ENCODE data around the gene TBC1D5. TPM values are rescaled to one million over a fixed set of nuclear protein-coding genes. Genes with fewer than 3 reads are reported as not detected.

TBC1D5 gene
- total and polyA plus RNA-seq, 2 of the 4 experiments (the other 2 are of a cell fraction): 16.4 to 57.0 TPM

- intact Hi-C loops (cut with micrococcal nuclease): no loop called here
- ChIA-PET CTCF (interaction anchor here (1.2 kb wide), 1 partner anchor 11 kb away, joined by 3 read pairs; no protein-coding TSS in a partner anchor), POLR2A (ENCODE audit: unreplicated experiment) (no interaction called here)
- Histone ChIP-seq H4K5ac (ENCODE audit: low read depth, low read length) (no peak overlapping the region), H2AFZ (replicated peaks; ENCODE audit: low read length, poor library complexity) (no peak overlapping the region), H3K23ac (ENCODE audit: low read depth, low read length) (no peak overlapping the region), H3K9me3 (ENCODE audit: control insufficient read depth, insufficient read depth, low read length) (no peaks in the 10 kb centered on the region), H3K27ac (ENCODE audit: insufficient read depth, low read length) (no peak overlapping the region), H2BK20ac (ENCODE audit: low read depth, low read length) (no peak overlapping the region), H3K9me1 (ENCODE audit: insufficient read depth, low read length) (no peaks in the 10 kb centered on the region), H3K4ac (ENCODE audit: low read depth, low read length) (no peak overlapping the region), H3K56ac (ENCODE audit: extremely low read depth, insufficient read depth, low read length) (no peak overlapping the region), H3K4me1 (ENCODE audit: control insufficient read depth, insufficient read depth, low read length) (peaks cover 4% of the 10 kb centered on the region), H3K79me1 (ENCODE audit: low read depth in 1 of 2, low read length in 2 of 2) (peaks cover 2 to 12% of the 10 kb centered on the region in 2 experiments; a peak in 2 of 4 replicates), H2AK9ac (replicated peaks; ENCODE audit: low read depth, low read length, poor library complexity) (no peak overlapping the region), H3K4me2 (ENCODE audit: low read depth, low read length) (no peak overlapping the region), H2BK5ac (ENCODE audit: low read depth, low read length, poor library complexity, severe bottlenecking) (no peak overlapping the region), H2AK5ac (ENCODE audit: low read depth, low read length) (no peak overlapping the region), H3K18ac (ENCODE audit: low read depth, low read length) (no peak overlapping the region), H3K4me3 (ENCODE audit: insufficient read depth, low read depth, low read length) (no peak overlapping the region), H2BK120ac (ENCODE audit: low read depth, low read length) (no peak overlapping the region), H4K91ac (ENCODE audit: insufficient read depth, low read depth, low read length) (no peak overlapping the region), H3K9ac (ENCODE audit: low read depth, low read length) (no peak overlapping the region), H4K8ac (ENCODE audit: low read depth in 2 of 2, low read length in 2 of 2) (no peak overlapping the region), H3K36me3 (ENCODE audit: control insufficient read depth, insufficient read depth, low read length) (no peaks in the 10 kb centered on the region), H2BK15ac (ENCODE audit: low read depth, low read length) (no peak overlapping the region), H3K14ac (replicated peaks; ENCODE audit: low read depth, low read length) (no peak overlapping the region), H3K27me3 (ENCODE audit: control insufficient read depth, insufficient read depth, low read length) (no peaks in the 10 kb centered on the region), H4K20me1 (ENCODE audit: insufficient read depth, low read length) (no peaks in the 10 kb centered on the region)
- WGBS, 2 experiments (ENCODE audit: extremely low coverage in 2 of 2, insufficient read length in 1 of 2): no CpG with 5 or more reads among the region's 2 CpGs
- dilution Hi-C loops (cut with HindIII; ENCODE audit: low sequenced_read_pairs, unreplicated experiment): no loop called here
- ATAC-seq (ENCODE audit: low read depth): no peak
- in situ Hi-C loops (cut with MboI; ENCODE audit: low sequenced_read_pairs): loop anchor here (25.0 kb wide), 1 partner anchor 478 kb away; no protein-coding TSS in a partner anchor
- no peak for TF ChIP-seq RCOR1 (IDR thresholded peaks at IDR 0.05; ENCODE audit: insufficient replicate concordance, low read length)
- TF ChIP-seq MXI1 (IDR thresholded peaks at IDR 0.05; ENCODE audit: borderline replicate concordance, low read depth, low read length): no peak
- no peak for TF ChIP-seq ELK1 (IDR thresholded peaks at IDR 0.05; ENCODE audit: borderline replicate concordance, low read depth, low read length)
- no peak for TF ChIP-seq POLR2A (IDR thresholded peaks at IDR 0.05; ENCODE audit: low read depth, low read length)
- no peak for TF ChIP-seq MAFK (IDR thresholded peaks at IDR 0.05; ENCODE audit: low read depth, low read length)
- no peak for TF ChIP-seq RFX5 (IDR thresholded peaks at IDR 0.05; ENCODE audit: low read depth, low read length)
- no peak for TF ChIP-seq SMC3 (IDR thresholded peaks at IDR 0.05; ENCODE audit: low read depth, low read length)
- TF ChIP-seq CEBPB (IDR thresholded peaks at IDR 0.05; ENCODE audit: low read depth, low read length): no peak
- TF ChIP-seq FOS (IDR thresholded peaks at IDR 0.05; ENCODE audit: low read depth, low read length): no peak
- no peak for TF ChIP-seq MAZ (IDR thresholded peaks at IDR 0.05; ENCODE audit: borderline replicate concordance, low read depth, low read length)
- no peak for TF ChIP-seq NFE2L2 (IDR thresholded peaks at IDR 0.05; ENCODE audit: low read depth, low read length)
- no TSS peak for BruUV-seq (replicated peaks)
- DNase-seq: no peak
Measured at GRCh38 chr3:17634201-17634600, 108.2 kb downstream of the TBC1D5 start.

Data from IMR-90 (cell line).